Dedifferentiated amniotic fluid mesenchymal stem cell (primary cell): ENCODE measurements around the gene NBAS.
"Not testable (repeated sequence)": the region's sequence is repeated elsewhere in the genome, so short reads cannot be mapped to it uniquely, and the experiment has no call there.

Source experiments
- DNase-seq: peaks from one replicate; pipeline ENCODE4 v3.0.0-alpha.2; 2016; ENCODE audit errors: extremely low spot score

The NBAS gene

GRCh38 chr2:15460112-15460620 is 101.0 kb downstream of the NBAS start:
- no peak for DNase-seq

DNA sequence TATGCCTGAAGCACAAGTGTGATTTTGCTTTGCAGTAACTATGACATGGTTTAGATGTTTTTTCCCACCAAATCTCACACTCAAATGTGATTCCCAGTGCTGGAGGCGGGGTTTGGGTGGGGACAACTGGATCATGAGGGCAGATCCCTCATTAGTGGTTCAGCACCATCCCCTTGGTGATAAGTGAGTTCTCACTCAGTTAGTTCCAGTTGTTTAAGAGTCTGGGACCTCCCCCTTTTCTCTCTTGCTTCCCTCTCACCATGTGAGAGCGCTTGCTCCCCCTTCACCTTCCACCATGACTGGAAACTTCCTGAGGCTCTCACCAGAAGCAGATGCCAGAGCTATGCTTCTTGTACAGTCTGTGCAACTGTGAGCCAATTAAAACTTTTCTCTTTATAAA is 102.9 kb downstream of the NBAS start:
- DNase-seq, result no peak

GRCh38 chr2:15457868-15458267 is 103.3 kb downstream of the NBAS start:
- DNase-seq, result no peak

DNA sequence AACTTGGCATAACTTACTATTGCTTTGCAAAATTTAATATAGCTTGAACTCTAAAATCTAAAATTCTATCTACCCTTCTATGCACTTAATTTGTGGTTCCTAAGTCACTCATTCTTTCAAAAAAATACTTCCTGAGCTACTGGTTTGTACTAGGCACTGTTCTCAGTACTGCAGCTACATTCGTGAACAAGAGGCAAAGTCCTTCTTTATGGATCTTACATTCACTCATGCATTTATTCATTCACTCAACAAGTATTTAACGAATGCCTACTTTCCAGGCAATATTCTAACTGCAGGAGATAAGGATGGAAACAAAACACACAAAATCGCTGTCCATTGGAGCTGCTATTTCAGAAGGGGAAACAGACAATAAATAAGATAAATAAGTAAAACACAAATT is 104.8 kb downstream of the NBAS start:
- no peak for DNase-seq

DNA sequence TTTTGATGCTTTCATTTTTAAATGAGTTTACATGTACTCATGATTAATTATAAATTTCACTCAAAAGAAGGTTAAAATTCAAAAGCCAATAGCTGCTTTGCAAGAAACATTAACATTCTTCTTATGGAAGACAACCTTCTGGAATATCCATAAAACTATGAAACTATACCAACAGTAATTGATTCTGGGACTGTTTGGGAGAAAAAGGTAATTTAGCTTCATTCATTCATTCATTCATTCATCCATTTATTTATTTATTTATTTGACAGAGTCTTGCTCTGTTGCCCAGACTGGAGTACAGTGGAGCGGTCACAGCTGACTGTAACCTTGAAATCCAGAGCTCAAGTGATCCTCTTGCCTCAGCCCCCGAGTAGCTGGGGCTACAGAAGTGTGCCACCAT is 110.3 kb downstream of the NBAS start:
- no peak for DNase-seq

DNA sequence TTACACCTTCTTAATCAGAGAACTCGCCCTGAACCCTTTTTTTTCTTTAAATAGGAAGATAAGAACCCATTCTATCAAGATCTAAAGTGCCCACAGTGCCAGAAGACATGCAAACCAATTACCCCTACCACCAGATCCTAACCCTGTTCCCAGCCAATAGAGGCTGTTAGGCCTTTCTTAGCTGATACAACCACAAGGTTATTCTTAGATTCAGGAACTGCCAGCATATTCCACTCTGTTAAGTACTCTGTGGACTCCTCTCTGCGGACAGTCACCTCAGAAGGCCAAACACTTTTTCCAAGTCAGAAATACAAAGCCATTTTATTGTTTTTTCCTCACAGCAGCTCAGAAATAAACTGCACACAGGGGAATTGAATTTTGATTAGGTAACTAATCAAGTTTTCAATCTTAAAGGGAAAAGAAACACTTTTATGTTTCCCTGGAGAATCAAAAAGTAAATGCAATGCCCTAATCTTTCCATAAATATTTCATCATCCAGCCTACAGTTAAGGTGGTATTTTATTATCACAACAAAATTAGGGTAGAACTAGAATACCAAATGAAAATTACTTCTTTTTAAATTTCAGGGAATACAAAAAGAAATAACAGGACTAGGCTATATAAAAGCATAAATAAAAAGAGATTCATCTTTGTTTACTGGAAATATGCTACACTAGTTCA is 111.4 kb downstream of the NBAS start:
- DNase-seq, result no peak

DNA sequence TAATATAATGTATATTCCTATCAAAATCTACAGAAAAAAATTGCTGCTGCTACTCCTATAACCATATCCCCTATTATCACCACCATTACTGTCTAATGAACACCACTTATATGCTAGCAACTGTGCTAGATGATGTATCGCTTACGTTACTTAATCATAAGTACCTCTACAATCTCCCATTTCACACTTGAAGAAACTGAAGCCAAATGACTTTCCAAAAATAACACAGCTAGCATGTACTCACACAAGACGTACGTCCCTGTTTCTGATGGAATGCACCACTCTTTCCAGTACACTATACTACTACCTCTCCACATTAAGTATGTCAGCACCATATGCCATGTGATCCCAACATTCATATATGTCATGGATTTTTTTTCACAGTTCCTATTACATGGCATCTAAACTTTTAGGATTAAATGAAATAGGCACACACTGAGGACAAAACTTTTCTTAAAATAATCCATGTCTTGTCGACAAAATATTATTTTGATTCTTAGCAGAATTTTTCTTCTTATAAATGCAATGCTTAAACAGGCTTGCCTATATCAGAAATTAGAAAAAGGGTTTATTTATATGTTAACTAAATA is 112.8 kb downstream of the NBAS start:
- DNase-seq, result no peak

GRCh38 chr2:15447381-15447780 is 113.8 kb downstream of the NBAS start:
- no peak for DNase-seq

DNA sequence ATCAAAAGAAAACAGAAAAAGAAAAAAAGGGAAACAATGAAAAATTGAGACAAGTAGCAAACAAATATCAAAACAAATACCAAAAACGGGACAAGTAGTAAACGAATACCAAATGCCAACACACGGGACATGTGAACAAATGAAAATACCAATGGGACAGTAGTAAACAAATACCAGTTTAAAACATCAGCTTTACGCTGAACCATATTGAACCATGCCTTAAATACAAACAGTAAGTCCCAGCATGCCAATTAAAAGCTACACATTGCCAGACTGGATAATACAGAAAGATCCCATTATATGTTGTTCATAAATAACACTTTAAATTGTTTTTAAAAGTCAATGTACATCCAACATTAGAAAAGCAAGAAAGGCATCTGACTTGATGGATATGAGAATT is 114.2 kb downstream of the NBAS start:
- no peak for DNase-seq

DNA sequence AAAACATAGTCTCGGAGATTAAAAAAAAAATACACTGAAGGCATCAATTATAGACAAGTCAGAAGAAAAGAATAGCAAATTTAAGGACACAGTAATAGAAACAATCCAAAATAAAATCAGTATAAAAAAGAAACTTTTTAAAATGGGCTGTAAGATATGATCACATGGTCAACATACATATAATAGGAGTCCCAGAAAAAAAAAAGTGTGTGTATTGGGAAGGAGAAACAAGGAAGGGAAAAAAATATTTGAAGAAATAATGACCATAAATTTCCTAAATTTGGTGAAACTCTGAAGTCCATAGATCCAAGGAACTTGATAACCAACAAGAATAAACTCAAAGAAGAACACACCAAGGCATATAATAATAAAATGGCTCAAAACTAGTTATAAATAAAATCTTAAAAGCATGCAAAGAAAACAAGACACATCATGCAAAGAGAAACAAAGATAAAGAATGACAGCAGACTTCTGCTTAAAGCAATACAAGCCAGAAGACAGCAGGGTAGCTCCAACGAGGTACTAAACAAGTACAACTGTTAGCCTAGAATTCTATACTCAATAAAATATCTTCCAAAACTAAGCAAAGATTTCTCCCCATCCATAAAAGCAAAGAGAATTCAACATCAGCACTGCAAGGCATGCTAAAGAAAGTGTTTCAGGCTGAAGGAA is 115.1 kb downstream of the NBAS start:
- DNase-seq, result no peak

DNA sequence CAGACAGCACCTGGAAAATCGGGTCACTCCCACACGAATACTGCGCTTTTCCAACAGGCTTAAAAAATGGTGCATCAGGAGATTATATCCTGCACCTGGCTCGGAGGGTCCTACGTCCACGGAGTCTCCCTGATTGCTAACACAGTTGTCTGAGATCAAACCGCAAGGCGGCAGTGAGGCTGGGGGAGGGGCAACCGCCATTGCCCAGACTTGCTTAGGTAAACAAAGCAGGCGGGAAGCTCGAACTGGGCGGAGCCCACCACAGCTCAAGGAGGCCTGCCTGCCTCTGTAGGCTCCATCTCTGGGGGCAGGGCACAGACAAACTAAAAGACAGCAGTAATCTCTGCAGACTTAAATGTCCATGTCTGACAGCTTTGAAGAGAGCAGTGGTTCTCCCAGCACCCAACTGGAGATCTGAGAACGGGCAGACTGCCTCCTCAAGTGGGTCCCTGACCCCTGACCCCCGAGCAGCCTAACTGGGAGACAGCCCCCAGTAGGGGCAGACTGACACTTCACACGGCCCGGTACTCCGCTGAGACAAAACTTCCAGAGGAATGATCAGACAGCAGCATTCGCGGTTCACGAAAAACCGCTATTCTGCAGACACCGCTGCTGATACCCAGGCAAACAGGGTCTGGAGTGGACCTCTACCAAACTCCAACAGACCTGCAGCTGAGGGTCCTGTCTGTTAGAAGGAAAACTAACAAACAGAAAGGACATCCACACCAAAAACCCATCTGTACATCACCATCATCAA is 121.2 kb downstream of the NBAS start:
- not testable (repeated sequence) for DNase-seq

DNA sequence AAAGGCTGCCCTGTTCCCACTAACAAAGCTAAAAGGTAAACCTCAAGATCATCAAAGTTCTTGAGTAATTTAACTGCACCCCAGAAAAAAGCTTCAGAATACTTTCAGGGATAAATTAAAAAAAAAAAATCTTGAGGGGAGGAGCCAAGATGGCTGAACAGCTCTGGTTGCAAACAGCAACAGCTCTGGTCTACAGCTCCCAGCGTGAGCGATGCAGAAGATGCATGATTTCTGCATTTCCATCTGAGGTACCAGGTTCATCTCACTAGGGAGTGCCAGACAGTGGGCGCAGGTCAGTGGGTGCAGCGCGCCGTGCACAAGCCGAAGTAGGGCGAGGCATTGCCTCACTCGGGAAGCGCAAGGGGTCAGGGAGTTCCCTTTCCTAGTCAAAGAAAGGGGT is 121.8 kb downstream of the NBAS start:
- DNase-seq, result not testable (repeated sequence)

DNA sequence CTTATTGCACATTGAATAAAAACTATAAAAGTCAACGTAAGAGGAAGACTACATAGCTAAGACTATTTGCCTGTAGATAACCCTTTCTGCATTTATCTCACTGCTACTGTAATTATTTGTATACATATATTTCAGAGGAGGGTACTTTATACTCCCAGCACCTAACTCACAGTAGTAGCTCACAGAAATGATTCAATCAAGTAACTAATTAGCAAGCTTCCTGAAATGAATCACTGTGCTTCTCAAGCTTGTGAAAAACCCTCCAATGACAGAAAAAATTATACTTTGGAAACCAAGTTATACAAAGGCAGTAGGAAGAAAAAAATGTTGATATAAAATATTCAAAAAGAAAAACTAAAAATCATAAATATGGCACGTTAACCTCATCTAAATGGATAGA is 124.9 kb downstream of the NBAS start:
- DNase-seq, result no peak

- no peak for DNase-seq
These were observed 125.7 kb downstream of the NBAS start for GRCh38 chr2:15435474-15435873.

GRCh38 chr2:15432642-15433256 is 128.4 kb downstream of the NBAS start:
- no peak for DNase-seq

DNA sequence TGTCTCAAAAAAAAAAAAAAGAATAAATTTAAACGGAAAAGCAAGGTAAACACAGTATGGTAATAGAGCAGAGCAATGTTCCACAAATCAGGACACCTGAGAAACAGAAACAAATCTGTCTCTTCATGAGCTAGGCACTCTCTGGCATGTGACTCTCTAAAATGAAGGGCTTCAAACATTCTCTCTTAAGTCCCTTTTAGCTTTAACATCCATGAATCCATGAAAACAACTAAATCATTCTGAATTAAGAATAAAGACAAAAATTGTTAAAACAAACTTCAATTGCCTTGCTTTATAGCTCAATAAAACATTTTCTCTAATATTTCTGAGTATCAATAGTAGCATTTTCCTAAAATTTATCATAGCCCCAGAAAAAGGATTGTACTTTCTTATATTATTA is 132.1 kb downstream of the NBAS start:
- DNase-seq, result no peak

DNA sequence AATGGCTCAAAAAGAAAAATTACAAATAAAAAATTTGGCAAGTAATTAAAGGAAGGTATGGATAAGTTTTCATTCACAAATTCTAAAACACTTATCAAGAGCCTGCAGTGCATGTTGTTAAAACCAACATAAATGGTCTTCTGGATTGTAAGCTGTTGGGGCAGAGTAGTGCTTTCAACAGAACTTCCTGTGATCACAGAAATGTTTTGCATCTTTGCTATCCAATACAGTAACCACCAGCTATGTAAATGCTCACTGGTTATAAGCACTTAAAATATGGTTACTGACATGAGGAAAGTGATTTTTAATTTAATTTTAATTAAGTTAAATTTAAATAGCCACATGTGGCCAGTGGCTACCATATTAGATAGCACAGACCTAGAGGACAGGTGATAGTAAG is 133.1 kb downstream of the NBAS start:
- DNase-seq, result no peak

GRCh38 chr2:15426606-15427005 is 134.5 kb downstream of the NBAS start:
- no peak for DNase-seq

- DNase-seq, result no peak
These were observed 135.4 kb downstream of the NBAS start for GRCh38 chr2:15425712-15426111.

- no peak for DNase-seq
These were observed 139.4 kb downstream of the NBAS start for GRCh38 chr2:15421753-15422152.

DNA sequence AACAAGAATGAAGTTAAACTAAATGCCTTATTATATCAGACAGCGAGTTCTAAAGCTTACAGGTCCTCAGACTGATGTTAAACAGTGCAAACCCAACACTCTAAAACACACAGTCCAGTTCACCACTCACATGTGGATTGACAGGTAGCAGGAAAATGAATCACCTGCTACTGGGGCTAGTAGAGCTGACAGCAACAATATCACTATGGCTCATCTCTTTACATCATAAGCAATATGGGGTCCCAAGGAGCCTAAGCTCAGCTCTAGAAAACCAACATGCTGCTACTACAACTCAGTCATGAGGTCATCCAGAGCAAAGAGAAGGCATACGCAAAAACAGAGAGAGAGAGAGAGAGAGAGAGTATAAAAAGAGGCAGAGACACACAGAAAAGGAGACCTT is 145.4 kb downstream of the NBAS start:
- no peak for DNase-seq

DNA sequence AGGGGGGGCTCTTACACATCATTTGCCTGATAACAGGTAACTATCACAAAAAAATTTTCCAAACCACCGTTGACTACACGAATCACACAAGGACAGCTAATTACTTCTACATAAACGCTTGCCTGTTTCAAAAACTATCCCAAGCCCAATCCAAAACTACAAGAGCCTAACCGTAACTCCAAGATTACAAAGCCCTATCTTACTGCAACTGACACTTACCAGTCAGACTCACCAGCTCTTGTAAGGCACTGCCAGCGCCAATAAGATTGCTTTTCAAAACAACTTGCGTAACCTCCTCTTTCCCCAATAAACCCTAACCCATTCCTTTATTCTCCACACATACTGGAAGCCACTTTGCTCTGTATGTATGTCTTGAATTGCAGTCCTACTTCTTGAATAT is 148.4 kb downstream of the NBAS start:
- no peak for DNase-seq
